Panc1 (cell line): ENCODE measurements around the gene MIXL1. TPM values are rescaled to one million over a fixed set of nuclear protein-coding genes. Genes with fewer than 3 reads are reported as not detected.

Experiments used
- ATAC-seq: fragments of 200-7000 bp; cut with Tn5 transposase; 2 replicates; pipeline ENCODE4 v1.9.1; 2020; ENCODE audit warnings: mild to moderate bottlenecking, moderate library complexity
- BruUV-seq: library from RNA; stranded (reverse); fragments of 400-500 nt; replicated peaks from 2 replicates; lab custom pipeline; 2021; lab: Mats Ljungman, UMichigan
- CTCF ChIA-PET: fragments of 300-600 bp; sonication (Branson Sonifier 250); formaldehyde crosslinking; loops from one replicate; lab custom pipeline; 2022; ENCODE audit warnings: antibody characterized with exemption; lab: Charles Lee
- POLR2A ChIA-PET: fragments of 300-600 bp; sonication (Branson Sonifier 250); formaldehyde crosslinking; loops from one replicate; lab custom pipeline; 2022; ENCODE audit warnings: antibody characterized with exemption; lab: Charles Lee
- DNase-seq: peaks from one replicate; pipeline ENCODE4 v3.0.0-alpha.2; 2010; ENCODE audit warnings: low read depth, low spot score
- H3K27ac ChIP-seq: 2 replicates; pipeline ENCODE4 v1.5.1; 2011; ENCODE audit warnings: mild to moderate bottlenecking, low read length, inconsistent platforms
- H3K27me3 ChIP-seq: fragments of 200-500 bp; sonication (Bioruptor generic); 2 replicates; pipeline ENCODE4 v1.6.0; 2014; ENCODE audit warnings: low read length, inconsistent platforms; ENCODE audit not compliant: control insufficient read depth, insufficient read depth
- H3K36me3 ChIP-seq: fragments of 200-500 bp; sonication (Bioruptor generic); 2 replicates; pipeline ENCODE4 v1.5.1; 2014; ENCODE audit warnings: inconsistent platforms, mild to moderate bottlenecking, low read length, moderate library complexity; ENCODE audit not compliant: control insufficient read depth, insufficient read depth
- H3K4me1 ChIP-seq: 2 replicates; pipeline ENCODE4 v1.5.1; 2011; ENCODE audit warnings: inconsistent platforms, mild to moderate bottlenecking, low read length, moderate library complexity; ENCODE audit not compliant: control insufficient read depth, insufficient read depth
- H3K4me3 ChIP-seq, 2 experiments: 2 replicates each; pipeline ENCODE4 v1.5.1; 2011 to 2012; ENCODE audit warnings: low read depth in 2 of 2, low read length in 2 of 2, mild to moderate bottlenecking in 2 of 2, inconsistent platforms in 1 of 2, moderate library complexity in 1 of 2
- H3K9me3 ChIP-seq: fragments of 200-500 bp; sonication (Bioruptor generic); 2 replicates; pipeline ENCODE4 v1.5.1; 2014; ENCODE audit warnings: low read depth, mild to moderate bottlenecking, inconsistent platforms, low read length, moderate library complexity; ENCODE audit not compliant: control insufficient read depth, insufficient read depth
- CTCF ChIP-seq: fragments of 450-650 bp; IDR thresholded peaks from 2 replicates; pipeline ENCODE4 v1.5.1; 2017; ENCODE audit warnings: mild to moderate bottlenecking
- POLR2AphosphoS5 ChIP-seq: IDR thresholded peaks from 2 replicates; pipeline ENCODE4 v1.6.1; 2012; ENCODE audit warnings: mild to moderate bottlenecking, low read depth, low read length, moderate library complexity
- REST ChIP-seq, 2 experiments: IDR thresholded peaks; 2 replicates each; pipeline ENCODE4 v1.6.1; 2011 to 2012; ENCODE audit warnings: low read depth in 2 of 2, control low read depth in 1 of 2, low read length in 1 of 2, mild to moderate bottlenecking in 1 of 2, moderate library complexity in 1 of 2; ENCODE audit not compliant: insufficient read depth in 1 of 2
- SIN3A ChIP-seq: IDR thresholded peaks from 2 replicates; pipeline ENCODE4 v1.6.1; 2012; ENCODE audit warnings: low read depth, mild to moderate bottlenecking, low read length, moderate library complexity, borderline replicate concordance; ENCODE audit not compliant: insufficient read depth
- TCF7L2 ChIP-seq: IDR thresholded peaks from 2 replicates; pipeline ENCODE4 v1.6.1; 2011; ENCODE audit warnings: mild to moderate bottlenecking, low read depth, low read length, inconsistent platforms
- in situ Hi-C: cut with HindIII; loops from 2 replicates; pipeline ENCODE4 v1.10.0; 2016; ENCODE audit warnings: low sequenced_read_pairs, low pct_unique_long_range_greater_than_20kb
- intact Hi-C: fragments of 100-400 bp; cut with micrococcal nuclease; formaldehyde crosslinking; loops from one replicate; pipeline ENCODE4 v1.10.0; 2022; ENCODE audit not compliant: unreplicated experiment
- total RNA-seq: library from RNA; stranded (reverse); gene quantifications from one replicate; pipeline ENCODE4 v1.2.1, GENCODE V29; 2021; ENCODE audit not compliant: unreplicated experiment

The MIXL1 gene
- total RNA-seq, 1 experiment from 2014 or later = 0.69 TPM

- intact Hi-C loops = no loop called here
- TF ChIP-seq SIN3A (no peak), REST (IDR thresholded peaks at IDR 0.05; ENCODE audit: insufficient read depth in 1 of 2, low read depth in 2 of 2, low read length in 1 of 2) (no peak), POLR2AphosphoS5 (no peak), TCF7L2 (no peak), CTCF (no peak)
- ChIA-PET CTCF (no interaction called here), POLR2A (no interaction called here)
- Histone ChIP-seq H3K4me1 (no peaks in the 10 kb centered on the region), H3K27me3 (no peaks in the 10 kb centered on the region), H3K27ac (no peak overlapping the region), H3K4me3 (no peak overlapping the region), H3K9me3 (no peaks in the 10 kb centered on the region), H3K36me3 (peaks cover 2% of the 10 kb centered on the region; the same call in 1 of the 2 replicates)
- no TSS peak for BruUV-seq
- in situ Hi-C loops = no loop called here
- DNase-seq (no peak), ATAC-seq (no peak)
These were observed 30.5 kb downstream of the MIXL1 start for GRCh38 chr1:226253933-226254332.

GRCh38 chr1:226255380-226255779 lies 31.9 kb downstream of the MIXL1 start:
- no peaks in the 10 kb centered on the region for H3K36me3 ChIP-seq
- no peak for DNase-seq
- intact Hi-C loops (no loop called here), in situ Hi-C loops (no loop called here)
- no peaks in the 10 kb centered on the region for H3K27me3 ChIP-seq
- TF ChIP-seq REST (IDR thresholded peaks at IDR 0.05; ENCODE audit: insufficient read depth in 1 of 2, low read depth in 2 of 2, low read length in 1 of 2) = no peak
- TF ChIP-seq CTCF = no peak
- no peak for TF ChIP-seq SIN3A
- no peak for TF ChIP-seq POLR2AphosphoS5
- TF ChIP-seq TCF7L2 = no peak
- H3K9me3 ChIP-seq = no peaks in the 10 kb centered on the region
- no peaks in the 10 kb centered on the region for H3K4me1 ChIP-seq
- H3K4me3 ChIP-seq = no peak overlapping the region
- ChIA-PET POLR2A (no interaction called here), CTCF (no interaction called here)
- no peak for ATAC-seq
- H3K27ac ChIP-seq = no peak overlapping the region
- no TSS peak for BruUV-seq
